Epithelial cell of proximal tubule (primary cell): ENCODE results near the gene LRRC4. TPM values are rescaled to one million over a fixed set of nuclear protein-coding genes. Genes with fewer than 3 reads are reported as not detected.

Source experiments
- DNase-seq: peaks from one replicate; pipeline ENCODE4 v3.0.0-alpha.2; 2011; ENCODE audit warnings: low read depth
- H3K4me3 ChIP-seq: 2 replicates; pipeline ENCODE4 v1.5.1; 2011; ENCODE audit warnings: low read depth, mild to moderate bottlenecking, low read length
- total RNA-seq: library from RNA; depleted of rRNA; stranded (reverse); fragments of >200 nt; gene quantifications from 2 replicates; pipeline ENCODE4 v1.2.3, GENCODE V29; 2015
- TF ChIP-seq, protein P1 (sequence below): conservative IDR thresholded peaks from 2 replicates; pipeline ENCODE4 v1.5.1; 2012; ENCODE audit warnings: low read depth, mild to moderate bottlenecking, low read length

The LRRC4 gene
- total RNA-seq, 1 donor from 2014 or later: 1.3 TPM

DNA sequence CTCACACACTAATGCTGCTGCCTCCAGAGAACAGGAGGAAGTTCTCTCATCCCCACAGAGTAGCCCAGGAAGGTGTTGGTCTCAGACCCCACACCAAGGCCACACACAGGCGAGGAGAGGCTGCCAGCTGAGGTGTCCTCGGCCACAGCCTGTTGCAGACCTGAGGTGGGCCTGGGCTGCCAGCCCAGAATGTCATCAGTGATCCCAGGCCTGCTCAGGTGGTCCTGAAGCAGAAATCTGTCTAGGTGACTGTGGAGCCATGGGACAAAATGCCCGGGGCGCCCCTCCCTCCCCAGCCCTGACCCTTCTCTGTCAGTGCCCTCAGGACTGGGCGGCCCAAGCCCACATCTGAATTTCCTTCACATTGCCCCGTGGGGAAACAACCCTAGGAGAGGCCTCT lies 43.5 kb upstream of the LRRC4 start:
- no peak for DNase-seq
- H3K4me3 ChIP-seq: no peak overlapping the region
- TF ChIP-seq, protein P1, sequence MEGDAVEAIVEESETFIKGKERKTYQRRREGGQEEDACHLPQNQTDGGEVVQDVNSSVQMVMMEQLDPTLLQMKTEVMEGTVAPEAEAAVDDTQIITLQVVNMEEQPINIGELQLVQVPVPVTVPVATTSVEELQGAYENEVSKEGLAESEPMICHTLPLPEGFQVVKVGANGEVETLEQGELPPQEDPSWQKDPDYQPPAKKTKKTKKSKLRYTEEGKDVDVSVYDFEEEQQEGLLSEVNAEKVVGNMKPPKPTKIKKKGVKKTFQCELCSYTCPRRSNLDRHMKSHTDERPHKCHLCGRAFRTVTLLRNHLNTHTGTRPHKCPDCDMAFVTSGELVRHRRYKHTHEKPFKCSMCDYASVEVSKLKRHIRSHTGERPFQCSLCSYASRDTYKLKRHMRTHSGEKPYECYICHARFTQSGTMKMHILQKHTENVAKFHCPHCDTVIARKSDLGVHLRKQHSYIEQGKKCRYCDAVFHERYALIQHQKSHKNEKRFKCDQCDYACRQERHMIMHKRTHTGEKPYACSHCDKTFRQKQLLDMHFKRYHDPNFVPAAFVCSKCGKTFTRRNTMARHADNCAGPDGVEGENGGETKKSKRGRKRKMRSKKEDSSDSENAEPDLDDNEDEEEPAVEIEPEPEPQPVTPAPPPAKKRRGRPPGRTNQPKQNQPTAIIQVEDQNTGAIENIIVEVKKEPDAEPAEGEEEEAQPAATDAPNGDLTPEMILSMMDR: no peak

DNA sequence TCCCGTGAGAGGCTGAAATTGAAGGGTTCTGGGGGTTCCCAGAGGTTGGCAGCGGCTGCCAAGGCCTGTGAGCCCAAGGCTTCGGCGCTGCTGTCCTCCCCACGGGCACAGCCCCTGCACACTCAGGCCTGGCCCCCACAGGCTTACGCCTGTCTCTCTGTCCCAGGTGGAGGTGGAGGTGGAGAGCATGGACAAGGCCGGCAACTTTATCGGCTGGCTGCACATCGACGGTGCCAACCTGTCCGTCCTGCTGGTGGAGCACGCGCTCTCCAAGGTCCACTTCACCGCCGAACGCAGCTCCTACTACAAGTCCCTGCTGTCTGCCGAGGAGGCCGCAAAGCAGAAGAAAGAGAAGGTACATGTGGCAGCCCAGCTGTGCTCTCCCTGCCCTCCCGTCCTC lies 43.1 kb upstream of the LRRC4 start:
- TF ChIP-seq, protein P1: no peak
- no peak overlapping the region for H3K4me3 ChIP-seq
- DNase-seq: no peak

- DNase-seq: no peak
- TF ChIP-seq, protein P1: no peak
- no peak overlapping the region for H3K4me3 ChIP-seq
Observed at GRCh38 chr7:128073671-128074310, 42.6 kb upstream of the LRRC4 start.

DNA sequence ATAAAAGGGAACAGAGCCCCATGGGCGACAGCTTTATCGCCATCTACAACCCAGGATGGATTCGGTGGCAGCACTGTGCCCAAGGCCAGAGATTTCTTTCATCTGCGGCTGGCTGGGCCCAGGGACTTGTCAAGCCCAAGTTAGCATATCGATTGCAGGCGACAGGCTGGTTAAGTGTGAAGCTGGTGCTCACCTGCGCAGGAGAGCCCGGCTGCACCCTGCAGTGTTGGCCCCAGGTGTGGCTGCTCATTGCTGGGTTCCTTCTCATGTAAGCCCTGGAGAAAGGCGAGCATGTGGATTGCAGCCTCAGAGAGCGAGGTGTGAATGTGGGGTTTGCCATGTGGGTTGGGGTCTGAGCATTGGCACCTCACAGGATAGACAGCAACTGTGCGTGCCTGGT lies 40.6 kb upstream of the LRRC4 start:
- no peak overlapping the region for H3K4me3 ChIP-seq
- DNase-seq: no peak
- TF ChIP-seq, protein P1: no peak

DNA sequence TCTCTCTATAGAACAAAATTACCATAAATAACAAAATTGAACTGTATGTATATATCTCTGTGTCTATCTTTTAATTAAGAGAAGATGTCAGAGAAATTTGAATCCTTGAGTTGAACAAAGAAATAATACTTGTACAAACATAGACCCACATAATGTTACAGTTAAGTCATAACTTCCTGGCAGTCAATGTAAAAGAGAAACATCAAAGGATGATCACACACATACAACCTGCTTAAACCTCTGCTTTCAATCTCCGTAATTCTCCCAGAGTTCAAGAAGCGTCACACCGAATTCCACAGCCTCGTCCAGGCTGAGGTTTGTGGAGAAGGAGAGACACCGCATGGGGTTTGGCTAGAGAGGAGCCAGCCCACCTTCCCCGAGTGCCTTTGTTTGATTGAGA lies 40.1 kb upstream of the LRRC4 start:
- TF ChIP-seq, protein P1: no peak
- H3K4me3 ChIP-seq: no peak overlapping the region
- no peak for DNase-seq

GRCh38 chr7:128069373-128070364 lies 38.4 kb upstream of the LRRC4 start:
- TF ChIP-seq, protein P1: no peak
- no peak for DNase-seq

More at GRCh38 chr7:128069373-128070364, 38.4 kb upstream of the LRRC4 start:
- no peak overlapping the region for H3K4me3 ChIP-seq
